Neural crest cell (in vitro differentiated cells): ENCODE data around the gene KRT33B. TPM values are rescaled to one million over a fixed set of nuclear protein-coding genes. Genes with fewer than 3 reads are reported as not detected.

Source experiments
- DNase-seq: peaks from one replicate; pipeline ENCODE4 v3.0.0; 2021; ENCODE audit warnings: low read depth, mixed read lengths, low spot score
- H3K27ac Mint-ChIP-seq: one replicate; pipeline ENCODE4 v1.8.0; 2021; ENCODE audit warnings: mild to moderate bottlenecking, mixed read lengths; ENCODE audit not compliant: unreplicated experiment
- H3K27me3 Mint-ChIP-seq: 2 replicates; pipeline ENCODE4 v1.8.0; 2021; ENCODE audit warnings: low read depth, mild to moderate bottlenecking, mixed read lengths
- H3K36me3 Mint-ChIP-seq: 2 replicates; pipeline ENCODE4 v1.8.0; 2021; ENCODE audit warnings: low read depth, mild to moderate bottlenecking, mixed read lengths
- H3K4me1 Mint-ChIP-seq: 2 replicates; pipeline ENCODE4 v1.8.0; 2021; ENCODE audit warnings: mixed read lengths
- H3K4me3 Mint-ChIP-seq: one replicate; pipeline ENCODE4 v1.8.0; 2021; ENCODE audit warnings: mild to moderate bottlenecking, mixed read lengths
- H3K9me3 Mint-ChIP-seq: 2 replicates; pipeline ENCODE4 v1.8.0; 2021; ENCODE audit warnings: mixed read lengths
- CTCF ChIP-seq: fragments of 200-600 bp; sonication (generic); conservative IDR thresholded peaks from 2 replicates; pipeline ENCODE4 v1.5.0; 2021; ENCODE audit warnings: antibody characterized with exemption, mild to moderate bottlenecking
- long read RNA-seq: library from polyadenylated mRNA; unstranded; transcript quantifications from one replicate; pipeline ENCODE4 v2.0.0, GENCODE V29; 2020
- total RNA-seq: library from RNA; stranded (reverse); gene quantifications from 2 replicates; pipeline ENCODE4 v1.2.1, GENCODE V29; 2021

Gene KRT33B
- not detected in 2 replicates for total RNA-seq
- long read RNA-seq = 0 reads

- no peak within 1 kb of the TSS for H3K27ac Mint-ChIP-seq
- H3K4me3 Mint-ChIP-seq = no peak within 1 kb of the TSS
- H3K9me3 Mint-ChIP-seq = no peaks in the 10 kb centered on the region
- no peak for DNase-seq
- no peak for TF ChIP-seq CTCF
- H3K4me1 Mint-ChIP-seq = no peaks in the 10 kb centered on the region
- H3K27me3 Mint-ChIP-seq = peaks cover 6% of the 10 kb centered on the region
- no peaks in the 10 kb centered on the region for H3K36me3 Mint-ChIP-seq
Observed at GRCh38 chr17:41369713-41370112, at the start of gene KRT33B. Gene KRT33B, minus strand, starts transcription at chr17:41369813. Its CDS starts 63 bp downstream, at chr17:41369750.

GRCh38 chr17:41418116-41418860 is 48.7 kb upstream of the KRT33B start:
- Mint-ChIP-seq H3K27ac (no peak overlapping the region), H3K27me3 (no peaks in the 10 kb centered on the region), H3K4me1 (peaks cover 26% of the 10 kb centered on the region), H3K4me3 (no peak overlapping the region), H3K9me3 (peaks cover 2% of the 10 kb centered on the region), H3K36me3 (no peaks in the 10 kb centered on the region)
- no peak for TF ChIP-seq CTCF
- no peak for DNase-seq

- DNase-seq = no peak
- H3K4me1 Mint-ChIP-seq = peaks cover 30% of the 10 kb centered on the region
- no peak overlapping the region for H3K27ac Mint-ChIP-seq
- TF ChIP-seq CTCF = peak; percentile 66
- H3K9me3 Mint-ChIP-seq = peaks cover 2% of the 10 kb centered on the region
- H3K4me3 Mint-ChIP-seq = no peak overlapping the region
- H3K36me3 Mint-ChIP-seq = no peaks in the 10 kb centered on the region
- no peaks in the 10 kb centered on the region for H3K27me3 Mint-ChIP-seq
Observed at GRCh38 chr17:41417576-41418015, 48.0 kb upstream of the KRT33B start.

GRCh38 chr17:41417127-41417526 is 47.5 kb upstream of the KRT33B start:
- peak overlapping the region; percentile 63 for H3K27ac Mint-ChIP-seq
- H3K36me3 Mint-ChIP-seq = no peaks in the 10 kb centered on the region
- H3K27me3 Mint-ChIP-seq = no peaks in the 10 kb centered on the region
- TF ChIP-seq CTCF = no peak
- no peak overlapping the region for H3K4me3 Mint-ChIP-seq
- peaks cover 31% of the 10 kb centered on the region for H3K4me1 Mint-ChIP-seq
- DNase-seq = no peak
- peaks cover 2% of the 10 kb centered on the region for H3K9me3 Mint-ChIP-seq

- Mint-ChIP-seq H3K27ac (no peak overlapping the region), H3K9me3 (peaks cover 2% of the 10 kb centered on the region), H3K36me3 (no peaks in the 10 kb centered on the region), H3K4me3 (no peak overlapping the region), H3K4me1 (peaks cover 35% of the 10 kb centered on the region), H3K27me3 (no peaks in the 10 kb centered on the region)
- DNase-seq = no peak
- TF ChIP-seq CTCF = no peak
Observed at GRCh38 chr17:41416479-41416878, 46.9 kb upstream of the KRT33B start.
